Measurements from ENCODE around the gene WDR33.

WDR33 gene

GRCh38 chr2:127715778-127716449, 95.1 kb downstream of the WDR33 start:
- DNase-seq, result no peak

DNA sequence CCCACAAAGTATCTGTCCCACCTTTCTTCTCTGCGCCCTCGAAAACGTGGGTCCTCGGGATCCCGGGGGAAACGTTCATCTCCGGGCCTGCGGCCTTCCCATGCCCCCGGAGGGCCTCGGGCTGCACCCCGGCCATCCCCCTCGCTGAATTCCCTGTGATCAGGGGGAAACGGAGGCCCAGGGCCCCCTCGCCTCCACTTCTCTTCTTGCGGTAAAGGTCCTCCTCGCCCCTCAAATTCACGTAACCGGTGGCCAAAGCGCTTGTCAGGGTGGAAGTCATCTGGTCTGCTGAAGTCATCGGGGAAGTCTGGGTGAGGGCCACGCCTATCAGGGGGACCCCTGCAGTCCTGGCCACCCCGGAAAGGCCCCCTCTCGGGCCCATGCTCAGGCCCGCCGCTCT, 97.4 kb downstream of the WDR33 start:
- no peak for DNase-seq

DNA sequence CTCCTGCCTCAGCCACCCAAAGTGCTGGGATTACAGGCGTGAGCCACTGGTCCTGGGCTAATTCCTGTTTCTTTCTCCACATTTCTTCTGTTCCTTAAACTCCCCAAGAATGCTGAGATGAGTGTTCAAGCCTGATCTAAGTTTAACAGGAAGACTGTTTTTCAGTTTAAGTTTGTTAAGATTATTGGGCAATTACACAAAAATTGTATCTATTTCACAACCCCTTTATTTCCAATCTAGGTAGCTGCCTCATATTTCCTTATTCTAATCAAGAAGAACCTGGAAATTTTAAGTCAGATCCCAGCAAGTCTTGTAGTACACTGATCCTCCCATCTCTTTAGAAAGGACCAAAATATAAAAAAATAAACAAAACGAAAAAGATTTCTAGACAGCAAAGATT, 98.0 kb downstream of the WDR33 start:
- DNase-seq, result no peak

GRCh38 chr2:127709336-127709735, 101.6 kb downstream of the WDR33 start:
- DNase-seq, result no peak

GRCh38 chr2:127707890-127708648, 102.9 kb downstream of the WDR33 start:
- DNase-seq, result no peak

DNA sequence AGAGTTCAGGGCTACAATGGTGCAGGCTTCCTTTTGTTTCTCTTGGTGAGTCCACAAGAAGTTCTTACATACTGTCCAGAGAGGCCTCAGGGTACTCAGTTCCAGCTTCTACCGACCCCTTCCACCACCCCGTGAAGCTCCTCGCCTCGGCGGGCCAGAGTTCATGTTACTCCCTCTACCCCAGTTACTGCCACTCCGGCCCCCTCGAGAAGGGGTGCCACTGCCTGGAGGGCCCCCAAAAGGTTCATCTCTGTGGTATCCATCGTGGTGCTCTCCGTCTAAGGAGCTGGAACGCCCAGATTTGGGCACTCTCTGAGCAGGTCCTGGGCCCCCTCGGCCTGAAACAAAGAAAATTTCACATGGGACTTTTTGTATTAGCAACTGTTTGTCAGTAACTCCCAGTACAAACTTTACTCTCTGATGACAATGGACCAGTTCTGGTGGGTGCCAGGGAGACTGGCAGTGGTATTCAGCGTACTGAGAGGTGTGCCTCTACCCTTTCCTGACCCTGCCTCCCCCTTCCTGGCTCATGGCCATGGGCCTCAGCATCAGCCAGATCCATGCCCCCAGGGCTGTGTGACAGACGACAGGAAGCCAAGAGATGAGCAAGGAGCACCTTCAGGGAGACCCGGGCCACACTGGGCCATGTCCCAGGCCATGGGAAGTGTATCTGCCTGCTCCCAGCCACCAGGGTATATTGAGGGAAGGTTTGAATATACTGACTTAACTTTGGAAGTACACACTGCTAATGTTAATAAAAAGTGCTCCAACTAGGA, 104.6 kb downstream of the WDR33 start:
- no peak for DNase-seq

DNA sequence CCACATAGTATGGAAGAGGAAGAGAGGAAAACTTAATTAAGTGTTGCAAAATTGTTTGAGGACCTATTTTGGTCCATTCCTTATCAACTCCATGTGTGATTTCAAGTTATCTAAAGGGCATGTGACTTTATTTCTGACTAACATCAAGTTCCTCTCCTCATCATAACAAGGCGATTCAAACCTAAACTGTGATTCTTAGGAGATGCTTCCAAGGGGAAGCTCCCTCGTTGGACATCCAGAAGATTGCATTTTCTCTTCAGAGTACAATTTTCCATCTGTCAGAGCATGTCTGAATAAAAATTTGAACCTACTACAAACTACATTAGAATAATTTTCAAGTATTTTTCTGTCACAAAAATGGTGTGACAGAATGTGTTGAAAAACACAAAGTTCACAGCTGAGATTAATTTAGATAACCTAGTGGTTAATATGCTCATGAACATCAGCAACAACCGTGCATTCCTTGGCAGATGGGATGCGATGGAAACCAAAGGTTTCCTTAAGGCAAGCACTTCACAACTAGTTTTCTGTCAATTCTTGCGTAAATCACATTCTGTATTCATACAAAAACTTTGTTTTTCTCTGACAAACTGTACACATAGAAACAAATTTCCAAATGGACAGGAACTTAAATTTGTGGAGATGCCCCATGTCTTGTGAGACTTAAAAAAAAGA, 105.4 kb downstream of the WDR33 start:
- no peak for DNase-seq

- DNase-seq, result no peak
These were observed 106.2 kb downstream of the WDR33 start for GRCh38 chr2:127704641-127705390.

DNA sequence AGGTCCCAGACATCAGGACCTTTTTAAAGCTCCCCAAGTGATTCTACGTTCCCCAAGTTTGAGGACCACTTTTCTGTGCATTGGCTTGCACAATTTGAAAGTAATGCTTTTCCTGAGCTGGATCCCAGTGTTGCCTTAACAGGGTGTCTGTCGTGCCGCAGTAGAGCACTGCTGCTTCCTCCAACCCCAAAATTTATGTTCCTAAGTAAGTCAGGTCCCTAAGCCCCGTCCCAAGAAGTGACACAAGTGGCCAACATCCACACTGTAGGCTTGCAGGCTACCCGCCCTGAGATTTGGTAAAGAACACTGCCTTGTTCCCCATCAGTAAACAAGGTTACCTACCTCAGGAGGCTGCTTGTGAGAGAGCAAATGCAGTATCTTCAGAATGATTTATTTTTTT, 107.7 kb downstream of the WDR33 start:
- DNase-seq, result no peak

DNA sequence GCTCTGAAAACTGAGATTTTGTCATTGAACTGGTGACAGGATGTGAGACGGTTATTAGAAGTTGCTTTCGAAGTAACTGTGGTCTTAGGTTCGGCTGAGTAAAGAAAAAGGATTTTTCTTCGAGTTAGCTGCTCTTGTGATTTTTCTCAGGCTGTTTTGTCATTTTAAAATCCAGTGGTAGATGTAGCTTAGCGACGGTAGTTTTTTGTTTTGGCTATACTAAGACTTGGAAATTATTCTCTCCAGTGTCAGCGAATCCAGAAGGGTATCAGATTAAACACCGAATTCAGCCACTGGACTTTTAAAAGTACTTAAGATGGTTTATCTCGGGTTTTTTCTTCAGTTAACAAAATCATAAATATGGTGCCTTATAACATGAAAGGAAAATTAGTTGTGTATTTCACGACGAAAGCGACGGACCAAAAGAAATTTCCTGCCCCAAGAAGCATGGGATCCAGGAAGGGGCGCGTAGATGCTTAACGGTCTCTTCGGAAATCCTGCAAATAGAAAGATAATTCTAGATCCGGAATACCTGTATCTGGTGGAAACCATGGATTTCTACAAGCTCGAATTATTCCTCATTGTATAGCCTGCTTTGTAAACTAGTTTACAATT, 108.5 kb downstream of the WDR33 start:
- DNase-seq, result no peak

DNA sequence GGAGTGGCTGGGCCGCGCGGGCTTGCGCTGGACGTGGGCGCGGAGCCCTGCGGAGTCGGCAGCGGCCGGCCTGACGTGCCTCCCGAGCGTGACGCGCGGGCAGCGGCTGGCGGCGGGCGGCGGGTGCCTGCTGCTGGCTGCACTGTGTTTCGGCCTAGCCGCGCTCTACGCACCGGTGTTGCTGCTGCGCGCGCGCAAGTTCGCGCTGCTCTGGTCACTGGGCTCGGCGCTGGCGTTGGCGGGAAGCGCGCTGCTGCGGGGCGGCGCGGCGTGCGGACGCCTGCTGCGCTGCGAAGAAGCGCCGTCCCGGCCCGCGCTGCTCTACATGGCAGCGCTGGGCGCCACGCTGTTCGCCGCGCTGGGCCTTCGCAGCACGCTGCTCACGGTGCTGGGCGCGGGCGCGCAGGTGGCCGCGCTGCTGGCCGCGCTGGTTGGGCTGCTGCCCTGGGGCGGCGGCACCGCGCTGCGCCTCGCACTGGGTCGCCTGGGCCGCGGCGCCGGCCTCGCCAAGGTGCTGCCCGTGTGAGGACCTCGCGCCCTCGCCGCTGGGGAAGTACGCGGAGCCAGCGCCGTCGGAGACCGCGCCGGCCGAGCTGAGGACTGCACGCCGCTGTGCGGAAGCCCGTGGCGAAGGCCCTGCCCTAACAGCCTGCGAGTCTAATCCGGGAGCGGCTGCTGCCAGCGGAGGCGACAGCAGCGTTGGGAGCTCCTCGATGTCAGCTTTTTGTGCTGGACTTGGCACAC, 109.1 kb downstream of the WDR33 start:
- peak; percentile 80 for DNase-seq

DNA sequence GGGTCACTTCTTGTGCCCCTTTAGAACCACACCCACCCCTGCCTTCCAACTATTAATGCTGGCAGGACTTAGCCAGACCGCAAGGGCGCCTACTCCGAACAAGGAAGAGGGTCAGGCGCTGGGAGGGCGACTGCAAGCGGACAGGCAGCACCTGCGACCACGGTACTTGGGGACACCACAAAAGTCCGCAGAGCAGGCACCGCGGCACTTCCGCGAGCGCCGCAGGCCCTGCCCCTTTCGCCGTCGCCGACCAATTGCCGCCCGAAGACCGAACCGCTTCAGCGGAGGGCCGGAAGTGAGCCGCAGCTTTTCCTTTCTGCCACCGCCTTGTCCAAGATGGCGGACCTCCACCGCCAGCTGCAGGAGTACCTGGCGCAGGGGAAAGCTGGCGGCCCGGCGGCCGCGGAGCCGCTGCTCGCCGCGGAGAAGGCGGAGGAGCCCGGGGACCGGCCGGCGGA, 109.7 kb downstream of the WDR33 start, which contains the start of gene SFT2D3:
Gene SFT2D3, plus strand, starts transcription at position 305 of the 458 bp plus-strand sequence. Its CDS starts 32 bp downstream, at position 337.
- peak; percentile 87 for DNase-seq

GRCh38 chr2:127700527-127701192, 110.3 kb downstream of the WDR33 start:
- no peak for DNase-seq

DNA sequence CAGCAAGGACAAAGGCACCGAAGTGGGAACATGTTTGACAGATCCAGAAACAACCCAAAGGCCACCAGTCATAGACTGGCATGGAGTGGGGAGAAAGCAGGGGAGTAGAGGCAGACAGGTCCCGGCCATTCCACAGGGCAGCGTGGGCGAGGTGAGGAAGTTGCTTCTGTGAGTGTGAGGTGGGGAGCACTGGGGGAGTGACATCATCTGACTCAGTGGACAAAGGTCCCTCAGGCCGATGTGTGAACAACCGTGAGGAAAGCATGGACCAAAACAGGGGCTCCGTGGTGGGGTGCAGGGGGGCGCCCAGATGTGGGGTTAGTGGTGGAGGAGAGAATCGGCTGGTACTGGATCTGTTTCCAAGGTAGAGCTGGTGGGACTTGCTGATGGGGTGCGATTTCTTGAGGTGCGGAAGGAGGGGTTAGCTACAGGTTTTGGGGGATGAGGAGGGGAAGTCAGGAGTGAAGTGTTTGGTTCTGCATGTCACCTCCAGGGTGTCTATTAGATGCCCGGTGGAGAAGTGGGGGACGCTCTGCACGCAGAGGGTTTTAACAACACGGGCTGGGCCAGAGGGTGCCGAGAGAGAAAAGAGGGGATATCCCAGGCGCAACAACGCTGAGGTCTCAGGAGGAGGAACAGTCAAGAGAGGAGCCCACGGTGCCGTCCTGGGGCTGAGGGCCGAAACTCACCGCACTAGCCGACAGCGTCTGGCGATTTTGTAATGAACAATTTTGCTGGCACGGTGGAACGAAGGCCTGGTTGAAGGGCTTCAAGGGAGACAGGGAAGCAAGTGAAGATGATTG, 112.2 kb downstream of the WDR33 start:
- no peak for DNase-seq

GRCh38 chr2:127697482-127698180, 113.3 kb downstream of the WDR33 start:
- DNase-seq, result no peak

GRCh38 chr2:127695491-127696472, 115.2 kb downstream of the WDR33 start:
- no peak for DNase-seq

GRCh38 chr2:127694986-127695385, 116.0 kb downstream of the WDR33 start:
- DNase-seq, result no peak

GRCh38 chr2:127690696-127691095, 120.3 kb downstream of the WDR33 start:
- DNase-seq, result no peak
